AG09319 (cell line): ENCODE data around the gene SLC22A7.

ENCODE experiments used
- DNase-seq: peaks from one replicate; pipeline ENCODE4 v3.0.0-alpha.2; 2010; ENCODE audit warnings: low read depth; ENCODE audit errors: extremely low read depth
- CTCF ChIP-seq: IDR thresholded peaks from 2 replicates; pipeline ENCODE4 v1.5.1; 2011; ENCODE audit warnings: low read depth, mild to moderate bottlenecking, inconsistent platforms, low read length, moderate library complexity

SLC22A7 gene

GRCh38 chr6:43311666-43312065, 13.6 kb downstream of the SLC22A7 start:
- no peak for DNase-seq
- no peak for TF ChIP-seq CTCF

- no peak for TF ChIP-seq CTCF
- no peak for DNase-seq
Measured at GRCh38 chr6:43313813-43314212, 15.8 kb downstream of the SLC22A7 start.

DNA sequence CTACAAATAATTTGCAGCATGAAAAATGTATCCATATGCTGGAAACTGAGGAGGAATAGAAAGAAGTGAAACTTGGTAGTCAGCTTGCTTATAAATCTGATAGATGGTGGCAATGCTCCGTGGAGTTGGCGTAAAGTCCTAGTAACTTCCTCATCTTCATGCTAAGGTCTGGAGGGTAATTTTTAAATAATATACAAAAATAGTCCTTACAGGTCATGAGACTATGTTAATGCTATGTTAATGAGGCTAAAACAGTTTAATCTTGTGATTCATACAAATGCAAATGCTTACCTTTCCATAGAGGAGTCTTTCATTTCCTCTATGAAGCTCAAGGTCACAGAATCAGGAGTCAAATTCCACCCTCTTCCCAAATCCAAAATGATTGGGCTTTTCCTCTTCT, 20.0 kb downstream of the SLC22A7 start:
- DNase-seq, result no peak
- TF ChIP-seq CTCF, result no peak

DNA sequence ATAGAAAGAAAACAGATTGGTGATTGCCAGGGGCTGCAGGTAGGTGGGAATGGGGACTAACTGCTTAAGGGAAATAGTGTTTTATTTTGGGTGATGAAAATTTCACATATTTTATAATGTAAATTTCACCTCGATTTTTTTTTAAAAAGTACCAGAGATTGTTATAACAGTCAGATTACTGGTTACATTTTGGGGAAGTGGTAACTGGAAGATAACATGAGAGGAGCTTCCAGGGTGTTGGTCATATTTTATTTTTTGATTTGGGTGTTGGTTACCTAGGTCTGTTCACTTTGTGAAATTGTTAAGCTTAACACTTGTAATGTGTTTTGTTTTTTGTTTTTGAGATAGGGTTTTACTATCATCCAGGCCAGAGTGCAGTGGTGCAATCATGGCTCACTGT, 27.8 kb downstream of the SLC22A7 start:
- TF ChIP-seq CTCF, result no peak
- no peak for DNase-seq

DNA sequence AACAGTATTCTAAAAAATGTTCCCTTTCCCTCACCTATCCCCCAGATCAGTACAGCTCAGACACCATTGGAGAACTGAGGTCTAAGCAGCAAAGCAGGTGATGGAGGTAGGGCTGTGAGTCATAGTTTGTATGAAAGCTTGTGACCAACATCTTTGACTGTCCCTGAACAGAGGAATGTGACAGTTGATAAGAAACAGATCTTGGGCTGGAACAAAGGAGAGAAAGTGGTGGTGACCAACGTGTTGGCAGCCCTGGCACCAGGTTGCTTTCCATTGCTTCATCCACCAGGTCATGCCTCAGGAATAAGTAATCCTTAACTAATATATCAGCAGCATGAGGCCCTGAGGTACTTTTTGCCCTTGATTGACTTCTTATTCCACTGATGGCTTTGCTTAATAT, 30.5 kb downstream of the SLC22A7 start:
- no peak for DNase-seq
- TF ChIP-seq CTCF, result no peak

GRCh38 chr6:43331470-43331869, 33.4 kb downstream of the SLC22A7 start:
- TF ChIP-seq CTCF, result no peak
- no peak for DNase-seq

DNA sequence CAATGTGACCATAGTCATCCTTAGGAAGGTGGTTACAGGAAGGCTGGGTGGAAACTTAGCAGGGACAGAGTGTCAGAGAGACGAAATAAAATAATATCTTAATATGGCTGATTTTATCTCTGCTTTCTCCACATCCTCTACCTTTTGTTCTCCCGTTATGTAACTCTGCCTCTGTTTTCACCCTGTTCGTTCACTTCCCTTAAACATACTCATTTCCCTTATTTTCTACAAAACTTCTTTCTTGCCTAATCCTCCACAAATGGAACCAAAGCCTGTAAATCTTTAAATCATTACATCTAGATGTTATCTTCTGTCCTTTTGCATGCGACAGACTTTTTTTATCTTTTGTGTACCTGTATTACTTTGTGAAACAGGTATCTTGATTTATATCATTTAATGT, 33.8 kb downstream of the SLC22A7 start:
- DNase-seq, result no peak
- no peak for TF ChIP-seq CTCF
